COR-L47 (cell line): ENCODE data around the gene ZNF723.
A peak's percentile ranks its signal among the peaks of the same experiment; 100 is the strongest.
"Not testable (repeated sequence)": the region's sequence is repeated elsewhere in the genome, so short reads cannot be mapped to it uniquely, and the experiment has no call there.

Experiments
- DNase-seq: peaks from one replicate; lab custom pipeline; 2025; lab: John Stamatoyannopoulos, UW

ZNF723 gene

GRCh38 chr19:22832031-22832762 is at the start of gene ZNF723:
TSS of gene ZNF723 (plus strand) at chr19:22832291. CDS start at chr19:22832380, 89 bp downstream.
- DNase-seq = no peak

DNA sequence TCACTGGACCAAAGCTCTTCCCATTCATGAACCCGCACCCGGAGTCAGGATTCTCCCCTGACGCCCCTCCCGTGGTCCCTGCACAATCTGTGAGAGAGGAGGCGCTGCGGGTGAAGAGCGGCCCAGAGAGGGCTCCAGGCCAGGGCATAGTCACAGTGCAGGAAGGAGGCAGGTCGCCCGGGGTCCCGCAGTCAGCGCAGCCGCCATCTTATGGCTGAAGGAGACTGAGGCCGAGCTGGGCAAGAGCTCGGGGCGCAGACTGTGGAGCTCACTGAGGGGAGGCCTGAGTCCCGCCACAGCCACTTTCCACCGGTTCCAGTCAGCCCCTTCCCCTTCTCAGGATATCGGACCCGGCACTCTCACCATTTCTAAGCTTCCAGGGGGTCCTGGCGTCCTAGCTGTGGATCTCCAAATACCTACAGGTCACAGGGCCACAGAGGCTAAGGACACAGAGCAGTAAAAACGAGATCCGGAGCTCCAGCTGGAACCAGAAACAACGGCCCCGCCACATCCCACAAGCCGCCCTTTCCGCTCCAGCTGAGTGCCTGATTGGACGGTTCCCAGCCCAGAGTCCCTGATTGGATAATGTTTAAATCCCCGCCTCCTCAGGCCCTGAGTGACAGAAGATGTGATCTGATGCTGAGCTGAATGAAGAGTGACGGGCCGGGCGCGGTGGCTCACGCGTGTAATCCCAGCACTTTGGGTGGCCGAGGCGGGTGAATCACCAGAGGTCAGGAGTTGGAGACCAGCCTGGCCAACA is 48.3 kb upstream of the ZNF723 start, which contains the start of gene ZNF99:
TSS of gene ZNF99 (minus strand) at position 501 of the 760 bp plus-strand sequence. CDS start at position 366, 135 bp downstream.
- no peak for DNase-seq

DNA sequence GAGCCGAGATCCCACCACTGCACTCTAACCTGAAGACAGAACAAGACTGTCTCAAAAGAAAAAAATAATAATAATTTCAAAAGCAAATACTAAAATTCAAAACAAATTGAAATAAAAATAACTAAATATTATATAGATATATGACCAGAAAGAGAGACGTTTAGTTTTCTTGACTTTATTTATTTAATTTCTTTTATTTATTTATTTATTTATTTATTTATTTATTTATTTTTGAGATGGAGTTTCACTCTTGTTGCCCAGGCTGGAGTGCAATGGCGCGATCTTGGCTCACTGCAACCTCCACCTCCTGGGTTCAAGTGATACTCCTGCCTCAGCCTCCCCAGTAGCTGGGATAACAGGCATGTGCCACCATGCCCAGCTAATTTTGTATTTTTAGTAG is 39.2 kb upstream of the ZNF723 start:
- not testable (repeated sequence) for DNase-seq

- no peak for DNase-seq
Observed at GRCh38 chr19:22797040-22797439, 35.1 kb upstream of the ZNF723 start.

GRCh38 chr19:22806418-22806817 is 25.7 kb upstream of the ZNF723 start:
- DNase-seq = no peak

DNA sequence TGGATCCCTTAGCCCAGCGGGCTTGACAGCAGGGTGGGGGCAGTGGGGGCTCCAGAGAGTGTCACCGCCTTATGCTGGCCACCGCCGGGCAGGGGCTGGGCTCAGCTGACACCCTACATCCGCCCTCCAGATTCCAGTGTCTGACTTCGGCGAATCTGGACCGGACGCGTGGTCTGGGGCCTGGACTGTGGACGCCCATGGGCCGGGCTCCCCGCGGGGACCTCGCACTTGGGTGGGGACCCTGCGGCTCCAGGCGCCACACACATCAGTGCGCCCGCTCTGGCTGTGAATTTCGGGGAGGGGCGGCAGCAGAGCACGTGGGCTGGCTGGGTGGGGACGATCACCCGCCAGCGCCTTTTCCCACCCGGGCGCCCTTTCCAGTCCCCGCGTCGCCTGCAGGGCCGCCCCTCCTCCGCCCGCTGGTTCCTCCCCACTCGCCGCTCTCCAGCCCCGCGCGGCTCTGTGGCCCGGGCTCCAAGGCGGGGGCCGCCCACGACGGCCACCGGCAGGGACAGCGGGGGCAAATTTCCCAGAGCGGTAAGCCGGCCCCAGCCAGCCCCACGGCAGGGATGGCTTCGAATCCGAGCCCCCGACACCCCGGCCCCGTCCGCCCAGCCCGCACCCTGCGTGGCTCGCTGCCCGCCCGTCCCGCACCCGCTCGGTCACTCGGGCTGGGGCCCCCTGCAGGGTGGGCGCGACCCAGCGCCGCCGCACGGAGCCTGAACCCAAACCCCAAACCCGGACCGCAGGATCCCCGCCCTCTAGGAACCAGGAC is 24.8 kb upstream of the ZNF723 start:
- no peak for DNase-seq

DNA sequence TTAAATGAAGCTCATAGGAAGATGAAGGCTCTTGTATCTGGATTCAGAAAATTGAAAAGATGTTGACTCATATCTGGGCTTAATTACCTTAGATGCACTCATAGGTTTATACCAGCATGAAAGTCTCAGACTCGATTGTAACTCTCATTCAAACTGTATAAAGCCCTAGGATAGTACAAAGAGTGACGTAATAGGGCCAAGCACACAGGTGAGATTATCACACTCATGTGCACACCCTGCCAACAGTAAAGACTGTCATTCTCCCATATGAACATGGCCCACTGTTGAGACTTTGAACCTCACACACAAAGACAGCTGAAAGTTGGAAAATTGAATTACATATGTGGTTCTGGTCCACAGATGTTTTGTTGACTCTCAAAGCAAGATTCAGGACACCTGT is 18.0 kb upstream of the ZNF723 start:
- DNase-seq = no peak

GRCh38 chr19:22831211-22831610 is 880 bp upstream of the ZNF723 start:
- DNase-seq = no peak

GRCh38 chr19:22857713-22858320 is 25.7 kb downstream of the ZNF723 start:
- not testable (repeated sequence) for DNase-seq

- DNase-seq = peak; percentile 12
Observed at GRCh38 chr19:22882797-22883196, 50.7 kb downstream of the ZNF723 start.

GRCh38 chr19:22893855-22894270 is 61.8 kb downstream of the ZNF723 start:
- no peak for DNase-seq

DNA sequence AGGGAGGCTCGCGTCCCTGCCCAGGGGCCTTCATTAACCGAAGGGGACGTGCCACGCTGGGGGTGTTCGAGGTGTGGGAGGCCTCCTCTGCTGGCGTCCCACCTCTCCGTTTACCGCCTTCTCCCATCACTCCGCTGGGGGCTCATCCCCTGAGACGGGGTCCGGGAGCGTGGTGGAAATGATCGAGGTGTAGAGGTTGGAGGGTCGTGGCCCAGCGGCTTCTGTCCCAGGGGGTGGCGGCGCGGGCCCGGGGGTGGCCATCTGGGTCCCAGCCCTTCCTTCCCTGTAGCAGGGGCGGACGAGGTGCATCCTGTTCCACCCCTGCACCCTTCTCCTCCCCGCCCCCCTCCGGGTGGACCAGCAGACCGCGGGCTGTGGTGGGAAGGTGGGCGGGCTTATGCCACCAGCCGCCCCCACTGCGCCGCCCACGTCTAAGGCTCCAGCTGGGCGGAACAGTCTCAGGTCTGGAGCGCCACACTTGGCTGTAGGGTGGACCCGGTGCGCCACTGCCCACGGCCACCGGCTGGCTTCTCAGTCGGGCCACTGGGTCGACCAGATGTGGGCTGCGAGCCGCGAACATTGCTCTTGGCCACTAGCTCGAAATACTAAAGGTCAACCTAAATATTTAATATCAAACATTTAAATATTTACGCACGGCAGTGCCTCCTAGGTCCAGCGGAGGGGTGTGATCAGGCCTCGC is 69.5 kb downstream of the ZNF723 start:
- no peak for DNase-seq
